Measurements from ENCODE around the gene ABLIM1.
"Not testable (repeated sequence)": the region's sequence is repeated elsewhere in the genome, so short reads cannot be mapped to it uniquely, and the experiment has no call there.

ABLIM1 gene
- total RNA-seq: 245 to 286 reads per million in 2 donors

DNA sequence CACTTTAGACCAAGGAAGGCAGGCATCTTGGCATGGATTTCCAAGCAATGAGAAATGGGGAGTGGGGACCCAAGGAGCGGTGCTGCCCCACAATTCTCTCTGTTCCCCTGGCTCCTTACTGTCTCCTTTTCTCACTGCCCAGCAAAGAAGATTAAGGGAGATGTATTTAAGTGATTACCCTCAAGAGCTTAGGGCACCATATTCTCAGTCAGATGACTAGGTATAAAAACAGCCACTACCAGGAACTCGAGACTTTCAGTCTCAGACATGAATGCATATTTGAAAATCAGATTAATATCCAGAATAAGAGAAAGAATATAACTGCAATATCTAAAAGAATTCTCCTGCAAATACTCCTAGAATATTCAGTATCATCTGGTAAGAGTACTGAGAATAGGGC is at the start of gene ABLIM1:
TSS of gene ABLIM1 (minus strand) at position 101 of the 400 bp plus-strand sequence. CDS start at position 26, 75 bp downstream.
- no peak for DNase-seq

DNA sequence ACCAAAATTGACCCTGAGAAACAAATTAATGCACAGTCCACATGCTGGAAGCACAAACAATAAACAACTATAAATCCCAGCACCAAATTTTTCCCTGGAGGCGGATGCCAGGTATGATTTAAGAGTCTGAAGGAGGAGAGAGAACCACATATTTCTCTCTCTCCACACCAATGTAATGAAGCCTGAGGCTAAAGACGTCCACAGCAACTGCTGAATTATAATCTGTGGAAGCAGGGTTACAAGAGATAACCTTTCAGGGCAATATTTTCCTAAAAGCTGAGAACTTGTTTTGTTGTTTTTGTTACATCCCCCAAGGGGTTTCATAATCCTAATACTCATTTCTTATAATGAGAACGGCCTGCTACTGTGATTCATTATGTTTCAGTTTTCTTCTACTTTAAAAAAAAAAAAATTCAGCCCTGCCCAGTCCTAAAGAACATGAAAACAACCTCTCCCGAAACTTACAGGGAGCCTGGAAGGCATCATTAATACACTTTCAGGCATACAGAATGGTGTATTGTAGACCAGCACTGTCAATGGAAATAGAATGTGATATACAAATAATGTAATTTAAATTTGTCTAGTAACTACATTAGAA is 48.5 kb upstream of the ABLIM1 start:
- DNase-seq: no peak

DNA sequence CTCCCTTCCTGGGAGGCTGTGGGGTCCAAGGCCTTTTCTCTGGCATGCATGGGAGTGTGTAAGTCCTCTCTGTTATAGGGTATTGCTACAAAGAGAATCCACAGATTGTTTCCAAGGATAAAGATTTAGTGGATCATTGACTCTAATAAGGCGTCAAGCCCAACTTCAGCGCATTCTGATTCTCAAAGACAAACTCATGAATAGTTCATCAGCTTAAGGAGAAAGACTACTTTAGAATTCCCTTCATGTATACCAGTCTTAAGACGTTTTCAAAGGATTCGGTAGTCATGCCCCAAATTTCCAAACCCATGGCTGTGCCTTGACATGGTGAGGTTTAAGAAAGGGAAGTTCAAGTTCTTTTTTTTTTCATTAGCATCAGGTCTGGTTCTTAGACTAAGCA is 46.6 kb upstream of the ABLIM1 start:
- no peak for DNase-seq

DNA sequence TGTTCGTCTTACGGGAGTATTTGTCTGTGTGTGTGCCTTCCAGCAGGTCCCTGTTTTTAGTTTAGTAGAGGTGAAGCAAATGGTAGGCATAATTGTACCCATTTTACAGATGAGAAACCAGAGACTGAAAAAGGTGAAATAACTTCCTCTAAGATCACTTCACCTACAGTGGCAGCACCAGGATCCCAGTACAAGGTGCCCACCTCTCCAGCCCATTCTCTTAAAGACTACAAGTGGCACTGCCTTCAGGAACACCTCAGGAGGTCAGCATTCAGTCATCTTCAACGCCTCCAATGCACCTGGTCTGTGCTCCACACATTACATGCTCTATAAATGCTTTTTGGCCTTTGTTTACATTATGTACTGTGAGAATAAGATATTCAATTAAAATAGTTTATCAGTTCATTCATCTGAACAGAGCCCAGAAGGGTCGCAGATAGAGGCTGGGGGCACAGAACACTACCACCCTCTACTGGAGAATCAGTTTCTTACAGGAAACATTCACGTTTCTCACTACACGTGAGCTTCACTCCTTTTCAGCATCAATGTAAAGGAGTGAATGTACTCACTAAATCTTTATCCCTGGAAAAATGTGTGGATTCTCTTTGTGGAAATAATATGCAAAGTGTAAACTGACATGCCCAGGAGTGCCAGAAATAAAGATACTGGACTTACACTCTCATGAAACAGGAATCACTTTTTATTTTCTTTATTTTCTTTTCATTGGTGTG is 45.5 kb upstream of the ABLIM1 start:
- DNase-seq: no peak

DNA sequence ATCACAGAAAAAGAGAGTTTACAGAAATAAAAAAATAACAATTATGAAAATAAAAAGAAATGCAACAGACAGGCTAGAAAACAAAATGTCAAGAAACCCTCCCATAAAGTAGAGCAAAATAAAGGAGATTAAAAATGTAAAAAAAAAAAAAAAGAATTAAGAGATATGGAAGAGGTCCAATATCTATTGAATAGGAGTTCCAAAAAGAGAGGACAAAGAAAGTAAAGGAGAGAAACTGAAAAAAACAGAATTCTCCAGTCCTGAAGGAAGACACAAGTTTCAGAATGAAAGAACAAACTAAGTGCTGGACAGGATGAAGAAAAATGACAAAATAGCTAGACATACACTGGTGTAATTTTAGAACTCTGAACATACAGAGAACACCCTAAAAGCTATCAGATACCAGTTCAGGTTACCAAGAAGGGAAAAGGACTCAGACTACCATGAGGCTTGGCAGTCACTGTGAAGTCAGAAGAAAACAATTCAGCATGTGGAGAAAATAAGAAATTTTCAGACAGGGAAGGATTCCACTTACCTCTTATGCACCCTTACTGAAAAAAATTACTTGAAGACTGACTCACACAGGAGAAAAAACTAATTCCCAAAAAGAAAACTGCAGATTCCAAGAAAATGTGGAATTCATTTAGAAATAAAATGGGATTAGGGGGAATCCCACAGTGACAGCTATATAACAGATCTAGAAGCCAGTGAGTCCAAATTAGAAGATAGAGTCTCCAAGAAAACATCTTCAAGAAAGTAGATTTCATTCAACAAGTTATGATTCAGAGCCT is 40.4 kb upstream of the ABLIM1 start:
- no peak for DNase-seq

DNA sequence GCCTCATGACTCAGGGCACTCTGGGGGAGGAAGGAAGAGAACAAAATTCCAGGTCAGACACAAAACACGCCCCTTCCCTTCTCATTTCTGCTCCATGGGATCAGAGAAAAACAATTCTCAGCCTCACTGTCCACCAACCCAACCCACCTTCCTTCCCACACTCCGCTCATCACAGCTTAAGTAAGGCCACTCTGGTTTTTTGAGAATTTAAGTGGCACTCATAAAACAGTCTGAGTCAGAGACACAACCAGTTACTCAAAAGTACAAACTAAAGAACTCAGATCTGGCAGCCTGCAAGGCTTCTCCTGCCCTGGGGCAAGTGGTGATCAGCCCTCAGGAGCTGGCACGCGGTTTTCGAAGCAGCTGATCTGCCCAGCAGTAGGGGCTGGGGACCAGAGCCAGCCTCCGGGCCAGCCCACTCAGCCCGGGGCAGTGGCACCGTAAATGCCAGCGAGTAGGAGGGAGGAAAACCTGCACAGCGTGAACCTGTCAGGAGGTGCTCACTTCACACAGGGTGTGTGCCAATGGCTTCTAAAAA is 39.1 kb upstream of the ABLIM1 start:
- no peak for DNase-seq

DNA sequence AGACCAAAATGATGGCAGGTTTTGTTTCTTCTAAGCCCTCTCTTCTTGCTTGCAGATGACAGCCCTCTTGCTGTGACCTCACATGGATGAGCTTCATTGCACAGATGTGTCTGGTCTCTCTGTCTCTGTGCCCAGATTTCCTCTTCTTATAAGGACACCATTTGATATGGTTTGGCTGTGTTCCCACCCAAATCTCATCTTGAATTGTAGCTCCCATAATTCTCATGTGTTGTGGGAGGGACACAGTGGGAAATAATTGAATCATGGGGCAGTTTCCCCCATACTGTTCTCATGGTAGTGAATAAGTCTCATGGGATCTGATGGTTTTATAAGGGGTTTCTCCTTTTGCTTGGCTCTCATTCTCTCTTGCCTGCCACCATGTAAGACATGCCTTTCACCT is 38.2 kb upstream of the ABLIM1 start:
- not testable (repeated sequence) for DNase-seq

DNA sequence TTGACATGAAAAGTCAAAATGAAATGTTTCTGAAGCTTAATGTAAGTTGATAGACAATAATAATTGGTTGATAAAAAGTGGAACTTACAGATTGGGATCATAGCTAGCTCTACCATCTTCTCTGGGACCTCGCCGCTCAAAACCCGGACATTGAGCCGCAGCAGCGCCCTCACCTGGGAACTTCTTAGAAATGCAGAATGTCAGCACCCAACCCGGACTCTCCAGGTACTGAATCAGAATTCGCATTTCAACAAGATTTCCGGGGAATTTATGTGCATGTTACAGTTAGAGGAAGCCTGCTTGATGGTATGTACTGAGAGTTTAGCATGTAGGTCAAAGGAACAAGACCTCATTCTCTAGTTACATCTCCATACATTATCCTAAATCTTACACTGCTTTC is 36.7 kb upstream of the ABLIM1 start:
- DNase-seq: no peak

DNA sequence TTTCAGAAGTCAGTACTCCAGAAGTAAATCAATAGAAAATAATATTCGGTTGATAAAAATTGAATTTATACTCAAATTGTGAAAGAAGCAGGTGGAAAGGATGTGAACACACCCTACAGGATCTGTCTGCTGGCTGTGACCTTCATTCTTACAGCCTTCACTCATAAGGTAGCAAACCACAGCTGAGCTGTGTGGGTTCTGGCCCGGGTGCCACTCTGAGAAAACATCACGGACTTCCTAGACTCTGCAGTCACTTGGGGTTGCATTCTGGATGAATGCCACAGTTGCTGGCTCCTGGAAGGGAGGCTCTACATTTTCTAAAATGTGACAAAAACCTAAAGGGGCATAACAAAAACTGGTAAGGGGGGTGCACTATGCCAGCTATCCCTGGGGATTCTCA is 36.0 kb upstream of the ABLIM1 start:
- DNase-seq: no peak

DNA sequence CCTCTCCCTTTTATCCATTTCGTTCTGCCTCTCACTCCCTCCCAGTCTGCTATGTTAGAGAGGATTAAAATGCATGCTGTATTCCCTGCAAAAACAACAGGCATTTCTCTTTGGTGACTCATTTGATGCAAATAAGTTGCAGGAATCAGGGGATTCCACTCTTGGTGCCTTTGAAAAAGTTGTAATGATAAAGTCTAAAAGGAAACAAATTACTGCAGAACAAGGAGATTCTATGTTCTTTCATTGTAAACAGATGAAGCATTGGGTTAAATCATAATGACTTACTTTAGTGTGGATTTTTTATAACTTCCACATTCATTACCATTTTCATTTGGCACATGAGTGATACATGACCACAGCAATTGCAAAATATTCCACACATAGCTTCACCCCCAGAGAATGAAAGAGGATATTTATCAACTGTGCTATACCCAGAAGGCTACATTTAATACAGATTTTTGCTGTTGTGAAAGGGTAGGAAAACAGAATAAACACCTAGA is 33.4 kb upstream of the ABLIM1 start:
- DNase-seq: no peak

DNA sequence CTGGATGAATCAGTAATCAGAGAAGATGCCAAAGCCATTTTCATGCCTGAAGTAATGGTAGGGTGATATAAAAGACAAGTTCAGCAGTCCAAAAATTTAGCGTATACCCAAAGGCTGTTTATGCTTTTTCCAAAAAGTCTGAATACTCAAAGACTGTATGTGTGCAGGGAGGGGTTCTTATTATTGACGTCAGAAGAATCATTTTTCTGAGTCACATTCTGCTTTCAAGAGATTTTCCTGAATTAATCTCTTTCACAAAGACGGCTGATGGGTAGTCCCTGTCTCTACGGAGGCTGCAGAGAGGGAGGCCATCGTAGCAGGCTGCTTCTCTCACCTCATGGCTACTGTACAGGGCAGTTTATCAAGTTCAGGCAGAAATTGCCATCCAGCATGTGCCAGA is 30.7 kb upstream of the ABLIM1 start:
- no peak for DNase-seq

DNA sequence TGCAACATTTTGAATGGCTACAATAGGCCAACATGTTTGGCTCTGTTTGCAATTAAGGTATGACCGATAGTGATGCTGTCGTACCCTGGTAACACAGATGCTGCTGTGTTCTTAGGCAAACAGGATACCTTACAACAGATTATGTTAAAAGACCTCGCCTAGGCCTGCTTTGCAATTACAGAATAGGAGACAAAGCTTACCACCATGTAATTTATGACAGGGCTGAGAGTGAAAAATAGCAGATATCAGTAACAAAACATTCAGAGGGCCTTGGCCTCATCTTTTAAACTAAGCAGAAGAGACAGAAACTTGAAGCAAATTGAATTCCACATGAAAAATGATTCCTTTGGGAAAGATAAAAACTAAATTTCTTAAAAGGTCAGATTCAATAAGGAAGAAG is 29.4 kb upstream of the ABLIM1 start:
- no peak for DNase-seq

DNA sequence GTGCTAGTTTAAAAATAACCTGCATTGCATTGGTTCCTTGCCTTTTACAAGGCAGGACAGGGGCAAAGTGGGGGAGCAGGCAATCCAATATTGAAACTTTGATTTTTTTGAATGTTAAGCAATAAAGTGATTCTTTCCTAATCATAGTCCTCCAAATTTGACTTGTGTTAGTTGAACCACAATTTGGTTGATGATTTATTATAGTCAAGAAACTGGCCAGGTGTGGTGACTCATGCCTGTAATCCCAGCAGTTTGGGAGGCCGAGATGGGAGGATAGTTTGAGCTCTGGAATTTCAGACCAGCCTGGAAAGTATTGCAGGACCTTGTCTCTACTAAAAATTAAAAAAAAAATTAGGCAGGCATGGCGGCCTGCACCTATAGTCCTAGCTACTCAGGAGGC is 27.9 kb upstream of the ABLIM1 start:
- no peak for DNase-seq

DNA sequence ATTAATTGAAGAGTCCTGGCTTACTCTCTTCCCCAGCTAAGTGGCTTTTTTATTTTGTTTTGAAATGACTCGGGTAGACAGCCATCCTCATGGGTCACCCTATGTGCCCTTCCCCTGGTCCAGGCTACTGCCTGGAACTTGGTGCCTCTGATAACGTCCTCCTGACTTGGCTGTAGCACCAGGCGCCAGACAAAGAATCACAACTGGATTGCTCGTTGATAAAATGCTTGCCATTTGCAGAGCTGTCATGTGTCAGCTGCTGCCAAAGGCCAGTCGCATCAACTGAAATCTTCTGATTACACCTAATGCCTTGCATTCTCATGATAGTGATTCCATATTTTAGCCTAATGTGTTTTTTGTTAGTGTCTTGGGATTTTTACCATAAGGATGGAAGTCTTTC is 27.4 kb upstream of the ABLIM1 start:
- no peak for DNase-seq

DNA sequence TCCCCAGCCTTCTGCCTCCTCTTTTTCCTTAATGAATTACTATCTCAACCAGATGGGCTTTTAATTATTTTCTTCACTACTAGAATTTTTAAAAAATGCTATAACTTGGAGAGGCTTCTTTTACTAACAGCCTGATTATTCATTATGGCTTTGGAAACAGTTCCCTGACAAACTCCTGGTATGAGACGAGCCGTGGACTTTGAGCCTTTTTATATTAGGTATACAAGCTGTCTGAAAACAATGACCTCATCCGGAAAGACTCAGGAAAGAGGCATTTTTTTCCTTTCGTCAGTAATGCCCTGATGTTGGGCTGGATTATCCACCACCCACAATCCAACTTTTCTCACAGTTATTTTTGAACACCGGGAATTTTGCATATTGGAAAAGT is 26.7 kb upstream of the ABLIM1 start:
- no peak for DNase-seq

DNA sequence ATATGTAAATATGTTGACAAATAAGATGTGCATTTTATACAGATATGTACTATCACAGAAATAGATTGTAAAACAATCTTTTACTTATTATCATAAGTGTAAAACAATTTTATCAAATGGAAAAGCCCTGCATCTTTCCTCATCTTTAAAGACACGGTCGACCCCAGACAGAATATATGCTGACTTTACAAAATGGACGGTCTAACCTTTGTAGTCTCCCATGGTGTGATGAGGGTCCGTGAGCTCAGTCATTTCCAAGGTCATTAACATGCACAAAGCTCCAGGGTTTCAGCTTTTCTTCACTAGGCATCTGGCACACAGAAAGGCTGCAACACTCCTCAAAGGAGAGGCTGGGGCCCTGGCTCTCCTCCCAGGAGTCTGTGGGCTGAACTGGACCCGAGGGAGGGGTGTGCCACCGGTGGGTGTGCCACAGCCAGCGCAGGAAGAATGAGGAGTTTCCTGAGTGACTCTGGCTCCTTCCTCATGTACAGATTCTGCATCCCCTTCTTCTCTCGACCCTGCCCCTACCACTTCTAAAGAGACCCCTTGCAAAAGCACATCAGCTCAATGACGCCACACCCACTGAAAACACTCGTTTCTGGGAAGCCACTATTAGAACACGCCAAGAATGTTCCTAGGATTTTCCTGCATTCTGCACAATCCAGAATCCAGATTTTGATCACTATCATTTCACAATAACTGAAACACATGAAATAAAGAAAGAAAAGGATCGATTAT is 26.2 kb upstream of the ABLIM1 start:
- no peak for DNase-seq

DNA sequence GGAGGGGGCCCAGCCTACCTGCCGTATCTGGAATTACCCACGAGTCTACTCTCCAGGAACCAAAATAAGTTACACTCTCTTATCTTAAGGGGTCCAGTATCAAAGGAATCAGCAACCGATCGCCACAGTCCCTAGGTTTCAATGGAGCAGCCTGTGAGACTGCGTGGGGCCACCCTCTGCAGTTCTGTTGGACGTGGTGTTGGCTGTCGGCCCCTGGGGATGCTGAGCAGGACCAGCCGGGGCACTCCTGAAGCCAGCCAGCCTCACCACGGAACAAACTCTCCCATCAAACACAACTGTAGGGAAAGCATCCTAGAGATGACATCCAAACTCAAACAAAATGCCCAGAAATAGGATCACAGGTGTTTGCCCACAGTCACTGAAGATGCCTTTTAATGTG is 25.5 kb upstream of the ABLIM1 start:
- no peak for DNase-seq

DNA sequence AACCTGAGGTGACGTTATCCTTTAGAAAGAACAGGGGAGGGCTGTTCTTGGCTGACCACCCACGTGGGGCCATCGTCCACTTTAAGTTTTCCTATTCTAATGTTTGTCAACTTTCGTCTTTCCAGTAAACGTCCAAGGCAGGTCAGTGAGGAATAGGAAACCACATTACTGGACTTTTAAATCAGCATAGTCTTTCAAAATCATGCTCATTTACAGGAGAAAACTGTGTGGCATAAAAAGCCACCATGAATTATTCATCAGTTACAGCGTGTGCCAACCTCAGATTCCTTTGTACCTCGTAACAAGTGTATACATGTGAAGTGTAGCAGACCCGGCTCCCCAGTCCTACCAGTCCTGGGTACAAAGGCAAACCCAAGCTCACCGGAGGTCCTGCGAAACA is 25.1 kb upstream of the ABLIM1 start:
- DNase-seq: no peak

DNA sequence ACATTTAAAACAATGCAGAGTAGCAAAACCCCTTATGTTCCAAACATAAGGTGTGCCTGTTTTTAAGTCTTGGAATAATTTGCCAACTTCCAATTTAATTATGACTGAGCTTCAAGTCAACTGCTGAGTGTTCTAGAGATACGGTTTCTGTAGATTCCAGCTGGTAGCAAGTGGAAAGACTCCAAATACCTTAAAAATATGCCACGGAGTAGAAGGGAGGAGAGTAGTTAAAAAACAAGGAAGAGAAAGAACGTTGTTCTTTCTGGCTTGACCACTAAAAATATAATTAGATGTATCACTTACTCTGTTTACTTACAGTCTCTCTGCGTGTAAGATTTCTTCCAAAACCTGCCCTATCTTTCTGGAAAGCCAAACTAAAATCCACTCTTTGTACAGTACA is 24.5 kb upstream of the ABLIM1 start:
- DNase-seq: no peak

DNA sequence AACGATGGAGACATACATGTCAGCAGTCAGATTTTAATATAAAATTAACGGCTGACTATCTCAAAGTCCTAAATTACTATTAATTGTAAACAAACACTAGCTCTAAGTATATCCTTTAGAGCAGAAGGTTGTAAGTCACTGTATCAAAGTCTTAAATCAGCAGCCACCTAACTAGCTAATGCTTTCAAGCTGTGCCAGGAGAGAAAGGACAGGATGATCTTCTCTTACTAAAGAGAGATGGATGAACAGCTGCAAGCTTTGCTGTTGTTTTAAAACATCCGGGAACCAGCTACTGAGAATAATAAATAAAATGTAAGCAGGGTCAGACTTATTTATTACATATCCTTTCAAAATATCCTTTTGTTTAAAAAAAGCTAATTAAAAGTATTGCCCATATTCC is 24.0 kb upstream of the ABLIM1 start:
- no peak for DNase-seq

DNA sequence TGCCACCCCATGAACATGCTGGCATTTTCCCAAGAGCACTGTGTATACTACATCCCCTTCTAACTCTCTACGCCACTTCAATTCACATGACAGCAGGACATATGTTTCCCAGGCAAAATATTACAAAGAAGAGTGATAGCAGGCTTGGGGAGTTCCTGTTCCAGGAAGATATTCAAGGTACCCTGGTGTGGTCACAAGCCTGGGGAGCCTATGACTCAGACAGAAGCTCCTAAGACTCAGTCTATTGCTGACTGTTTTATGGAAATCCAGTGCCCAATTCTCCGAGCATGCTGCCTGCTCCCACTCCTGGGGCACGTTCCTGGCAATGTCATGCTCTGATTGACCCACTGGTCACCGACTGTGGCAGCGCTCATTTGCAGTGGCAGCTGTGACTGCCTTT is 23.5 kb upstream of the ABLIM1 start:
- no peak for DNase-seq

DNA sequence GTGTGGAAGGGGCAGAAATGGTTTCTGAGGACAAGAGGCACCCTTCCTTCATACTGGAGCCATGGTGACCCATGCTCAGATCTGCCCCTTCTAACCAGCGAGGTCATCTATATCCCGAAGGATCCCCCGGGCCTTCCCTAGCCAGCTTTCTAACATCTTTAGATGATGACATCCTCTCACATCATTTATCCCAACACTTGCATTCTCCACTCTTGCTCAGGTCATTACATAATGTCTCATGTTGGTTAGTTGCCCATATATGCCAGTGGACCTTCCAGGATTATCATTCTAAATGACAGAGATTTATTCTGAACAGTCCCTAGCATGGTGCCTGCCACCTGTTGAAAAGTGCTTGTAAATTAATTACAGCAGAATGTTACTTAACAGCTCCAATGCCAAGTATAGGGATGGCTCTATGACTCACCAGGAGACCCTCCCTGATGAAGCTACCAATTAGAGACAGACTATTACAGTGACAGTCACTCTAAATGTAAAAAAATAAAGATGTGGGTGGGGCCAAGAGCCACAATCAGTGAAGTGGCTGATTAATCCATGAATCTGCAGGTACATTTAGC is 22.6 kb upstream of the ABLIM1 start:
- no peak for DNase-seq

DNA sequence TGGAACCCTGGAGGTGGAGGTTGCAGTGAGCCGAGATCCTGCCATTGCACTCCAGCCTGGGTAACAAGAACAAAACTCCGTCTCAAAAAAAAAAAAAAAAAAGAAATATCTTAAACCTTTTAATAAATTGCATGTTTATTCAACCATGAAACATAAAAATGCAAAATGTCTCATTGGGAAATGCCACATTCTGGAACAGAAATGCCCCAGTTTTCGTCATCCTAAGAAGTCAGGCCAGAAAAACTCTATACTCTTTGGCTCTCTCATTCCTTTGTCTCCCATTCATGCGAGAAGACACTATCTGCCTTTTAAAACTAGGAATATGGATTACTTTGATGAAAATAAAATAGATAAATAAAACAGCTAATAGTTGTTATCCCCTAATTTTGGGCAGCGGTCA is 21.5 kb upstream of the ABLIM1 start:
- DNase-seq: no peak

Measured in activated gamma-delta T cell (primary cell).